Stimulated activated CD8-positive, alpha-beta memory T cell treated with anti-CD3 and anti-CD28 coated beads, Interleukin-12 subunit alpha, Interleukin-12 subunit beta, amount 100 ng/mL, for 24 hours (primary cell): ENCODE measurements around the gene DAPK1.

Source experiments
- DNase-seq: peaks from one replicate; pipeline ENCODE4 v3.0.0-alpha.2; 2020; ENCODE audit errors: extremely low read depth

DAPK1 gene

DNA sequence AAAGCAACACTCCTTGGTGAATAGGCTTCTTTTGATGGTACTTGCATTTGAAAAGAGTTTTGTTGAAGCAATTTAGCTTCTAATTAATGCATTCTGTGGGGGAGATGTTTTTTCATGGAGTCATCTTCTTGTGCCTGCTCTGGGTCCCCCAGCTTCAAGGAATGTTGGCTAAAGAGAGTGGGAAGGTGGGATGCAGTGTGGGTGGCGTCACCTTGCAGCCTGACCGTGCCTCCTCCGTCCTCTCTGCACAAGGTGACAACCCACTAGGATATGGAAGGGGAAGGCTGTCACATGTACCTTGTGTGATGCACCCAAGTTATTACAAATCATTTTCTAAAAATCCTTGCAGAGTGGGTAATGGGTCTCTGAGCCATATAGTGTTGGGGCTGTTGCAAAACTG lies 70.7 kb downstream of the DAPK1 start:
- no peak for DNase-seq

DNA sequence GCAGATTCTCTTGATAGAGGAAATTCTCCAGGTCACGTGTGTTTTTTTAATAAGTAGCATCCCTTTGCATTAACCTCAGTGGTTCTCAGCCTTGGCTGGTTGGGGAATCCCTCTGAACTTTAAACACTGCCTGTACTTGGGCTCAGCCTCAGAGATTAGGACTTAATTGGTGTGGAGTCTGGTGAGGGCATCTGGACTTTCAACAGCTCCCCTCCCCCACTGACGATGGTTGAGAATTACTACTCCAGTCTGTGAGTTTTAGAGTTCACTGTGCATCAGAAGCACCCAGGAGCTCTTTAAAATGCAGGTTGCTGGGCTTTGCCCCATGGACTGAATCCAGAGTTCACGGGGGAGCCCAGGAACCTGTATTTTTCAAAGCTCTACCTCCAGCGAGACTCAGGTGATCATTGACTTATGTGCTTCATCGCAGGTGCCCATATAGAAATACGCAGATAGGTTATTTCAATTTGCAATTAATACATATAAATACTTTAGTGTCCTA lies 71.4 kb downstream of the DAPK1 start:
- DNase-seq, result no peak

- DNase-seq, result no peak
Measured at GRCh38 chr9:87569518-87569917, 71.9 kb downstream of the DAPK1 start.

- DNase-seq, result no peak
Measured at GRCh38 chr9:87570000-87570908, 72.6 kb downstream of the DAPK1 start.

GRCh38 chr9:87572719-87573118 lies 75.1 kb downstream of the DAPK1 start:
- DNase-seq, result no peak

GRCh38 chr9:87573841-87574342 lies 76.2 kb downstream of the DAPK1 start:
- DNase-seq, result no peak

DNA sequence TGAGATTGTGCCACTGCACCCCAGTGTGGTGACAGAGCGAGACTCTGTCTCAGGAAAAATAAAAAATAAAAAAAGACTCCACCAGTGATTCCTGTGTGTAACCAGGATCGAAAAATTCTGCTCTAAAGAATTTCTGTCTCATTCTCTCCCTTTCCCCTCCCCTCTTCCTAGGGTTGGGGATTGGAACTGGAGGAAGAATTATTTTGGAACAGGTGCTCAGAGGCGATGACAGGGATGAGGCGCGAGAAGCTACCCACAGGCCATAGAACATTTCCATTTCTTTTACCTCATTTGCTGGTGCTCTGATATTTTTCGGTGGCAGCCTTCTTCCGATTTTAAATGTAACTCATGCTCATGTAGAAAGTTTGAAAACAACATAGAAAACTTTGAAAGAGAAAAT lies 80.1 kb downstream of the DAPK1 start:
- no peak for DNase-seq

GRCh38 chr9:87578625-87579024 lies 81.0 kb downstream of the DAPK1 start:
- no peak for DNase-seq

DNA sequence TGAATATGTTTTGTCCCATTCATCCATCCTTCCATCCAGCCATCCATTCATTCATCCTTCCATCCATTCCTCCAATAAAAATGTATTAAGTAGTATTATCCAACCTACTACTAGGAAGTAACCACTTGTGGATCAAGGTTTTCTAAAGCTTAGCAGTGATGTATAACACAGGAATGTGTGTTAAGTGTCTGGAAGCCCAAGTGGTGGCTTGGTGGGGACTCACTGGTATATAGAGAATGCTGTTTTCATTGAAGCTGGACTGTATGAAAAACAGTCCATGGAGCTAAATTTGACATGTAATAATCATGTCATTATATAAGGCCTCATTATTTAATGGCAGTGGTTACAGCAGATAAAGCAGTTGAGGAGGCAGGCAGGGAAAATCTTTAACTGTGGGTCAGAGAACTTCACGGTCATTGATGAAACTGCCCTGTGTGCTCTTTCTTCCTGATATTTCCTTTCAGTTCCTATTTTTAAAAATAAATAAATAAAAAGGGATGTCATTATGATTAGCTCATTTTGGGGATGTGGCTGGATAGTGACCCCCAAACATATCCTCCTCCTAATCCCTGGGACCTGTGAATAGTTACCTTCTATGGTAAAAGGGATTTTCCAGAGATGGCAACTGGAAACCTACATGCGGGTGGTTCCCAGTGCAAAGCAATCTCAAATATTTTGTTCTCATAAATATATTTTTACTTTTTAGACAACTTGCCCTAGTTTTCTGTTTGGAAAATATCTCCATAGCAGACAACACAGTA lies 82.3 kb downstream of the DAPK1 start:
- no peak for DNase-seq

DNA sequence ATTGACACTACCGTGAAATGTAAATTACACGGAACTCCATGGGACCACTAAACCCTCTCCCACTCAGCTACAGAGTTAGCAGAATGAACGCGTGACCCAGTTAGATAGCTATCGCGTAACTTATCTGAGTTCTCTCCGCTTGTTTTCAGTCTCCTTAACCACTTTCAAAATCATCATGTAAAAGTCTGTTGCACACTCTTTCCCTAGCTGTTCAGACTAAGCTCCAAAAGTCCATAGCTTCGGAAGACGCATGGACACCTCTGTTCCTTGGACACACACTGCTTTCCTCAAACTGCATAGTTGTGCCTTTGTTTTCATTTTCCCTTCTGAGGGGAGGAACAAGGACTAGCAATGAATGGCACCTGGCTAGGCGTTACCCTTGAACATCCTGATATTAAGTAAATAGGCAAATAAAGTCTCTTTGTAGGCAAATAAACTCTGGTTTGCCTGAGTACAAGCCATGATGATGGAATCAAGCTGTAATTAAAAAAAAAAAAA lies 83.3 kb downstream of the DAPK1 start:
- no peak for DNase-seq

GRCh38 chr9:87581513-87581912 lies 83.8 kb downstream of the DAPK1 start:
- no peak for DNase-seq

GRCh38 chr9:87581949-87582637 lies 84.4 kb downstream of the DAPK1 start:
- no peak for DNase-seq

DNA sequence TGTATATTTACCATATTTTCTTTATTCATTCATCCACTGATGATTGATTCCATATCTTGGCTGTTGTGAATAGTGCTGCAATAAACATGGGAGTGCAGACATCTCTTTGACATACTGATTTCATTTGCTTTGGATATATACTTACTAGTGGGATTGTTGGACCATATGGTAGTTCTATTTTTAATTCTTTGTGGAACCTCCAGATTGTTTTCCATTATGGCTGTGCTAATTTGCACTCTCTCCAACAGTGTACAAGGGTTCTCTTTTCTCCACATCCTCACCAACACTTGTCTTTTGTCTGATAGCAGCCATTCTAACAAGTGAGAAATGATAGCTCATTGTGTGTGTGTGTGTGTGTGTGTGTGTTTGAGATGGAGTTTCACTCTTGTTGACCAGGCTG lies 86.7 kb downstream of the DAPK1 start:
- no peak for DNase-seq

GRCh38 chr9:87585123-87585855 lies 87.6 kb downstream of the DAPK1 start:
- no peak for DNase-seq

DNA sequence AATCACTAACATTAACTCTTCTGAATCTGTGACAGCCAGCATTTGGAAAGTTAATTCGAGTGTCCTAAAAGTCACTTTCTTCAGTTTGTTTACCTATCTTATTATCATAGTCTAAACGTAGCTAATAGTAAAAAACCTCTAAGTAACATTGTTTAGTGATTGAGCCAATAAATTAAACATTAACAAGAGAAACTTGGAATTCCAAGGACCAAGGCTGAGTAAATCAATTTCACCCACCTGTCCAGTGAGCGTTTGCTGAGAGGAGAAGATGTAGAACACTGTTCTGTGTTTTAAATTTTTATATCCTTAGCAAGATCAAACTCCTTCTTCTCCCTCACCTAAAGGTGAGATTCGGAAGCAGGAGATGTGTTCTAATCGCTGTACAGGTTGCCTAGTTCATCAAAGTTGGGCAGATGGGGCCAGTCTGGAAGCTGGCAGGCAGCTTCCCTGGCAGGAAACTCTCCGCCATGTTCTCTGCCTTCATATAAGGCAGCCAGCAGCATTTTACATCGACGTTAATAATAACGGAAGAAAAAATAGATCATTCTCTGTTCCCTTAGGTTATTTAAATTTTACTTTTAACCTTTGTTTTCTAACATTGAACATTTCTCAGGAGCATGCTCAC lies 89.2 kb downstream of the DAPK1 start:
- no peak for DNase-seq

GRCh38 chr9:87587356-87587745 lies 89.7 kb downstream of the DAPK1 start:
- DNase-seq, result no peak

- no peak for DNase-seq
Measured at GRCh38 chr9:87587864-87588263, 90.2 kb downstream of the DAPK1 start.

- no peak for DNase-seq
Measured at GRCh38 chr9:87588339-87588738, 90.7 kb downstream of the DAPK1 start.

- no peak for DNase-seq
Measured at GRCh38 chr9:87590996-87591395, 93.3 kb downstream of the DAPK1 start.

DNA sequence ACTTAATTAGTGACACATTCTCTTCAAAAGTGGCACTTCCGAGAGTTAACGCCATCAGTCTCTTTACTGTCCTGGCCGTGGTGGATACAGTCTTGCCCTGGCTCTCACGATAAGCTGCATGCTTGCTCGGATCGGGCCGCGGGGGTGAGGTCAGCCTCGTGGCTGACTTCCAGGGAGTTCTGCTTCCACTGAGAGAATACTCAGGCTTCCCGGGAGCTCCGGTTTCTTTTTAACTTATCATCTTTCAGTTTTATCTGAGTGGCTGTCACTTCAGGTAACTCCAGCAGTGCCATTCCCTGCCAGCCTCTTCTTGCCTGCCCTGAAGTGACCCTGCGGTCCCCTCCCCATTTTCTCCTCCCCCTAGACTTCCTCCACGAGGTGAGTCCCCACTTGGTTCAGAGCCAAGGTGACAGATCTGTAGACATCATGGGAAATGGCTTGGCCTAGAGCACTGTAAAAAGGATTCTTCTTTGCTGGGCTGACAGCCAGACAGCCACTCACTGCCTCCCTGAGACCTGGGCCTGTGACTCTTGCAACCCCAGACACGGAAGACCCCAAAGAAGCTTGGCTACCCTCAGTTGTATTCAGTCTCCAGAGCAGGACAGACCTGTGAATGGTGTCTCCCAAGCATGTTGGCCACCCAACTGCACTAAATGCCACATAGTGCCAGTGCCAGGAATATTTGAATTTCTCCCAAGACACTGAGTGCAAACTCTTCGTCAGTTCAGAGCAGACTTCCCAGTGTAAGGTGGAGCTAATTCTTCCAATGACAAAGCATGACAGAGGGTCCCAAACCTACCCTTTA lies 95.1 kb downstream of the DAPK1 start:
- DNase-seq, result no peak
